GM21717 (cell line): ENCODE measurements around the gene ZNF446.
"Not testable (repeated sequence)": the region's sequence is repeated elsewhere in the genome, so short reads cannot be mapped to it uniquely, and the experiment has no call there.

Source experiments
- ATAC-seq: cut with Tn5 transposase; IDR thresholded peaks from one replicate; pipeline ENCODE4 v1.9.1; 2021; ENCODE audit warnings: mild to moderate bottlenecking, moderate library complexity; ENCODE audit not compliant: unreplicated experiment

ZNF446 gene

GRCh38 chr19:58475714-58476497 is at the start of gene ZNF446:
Gene ZNF446 (plus strand): TSS chr19:58476352. CDS start chr19:58477219, 867 bp downstream.
- ATAC-seq, result peak; percentile 77

- ATAC-seq, result no peak
Observed at GRCh38 chr19:58428617-58429016, 47.5 kb upstream of the ZNF446 start.

- ATAC-seq, result no peak
Observed at GRCh38 chr19:58429745-58430144, 46.4 kb upstream of the ZNF446 start.

- ATAC-seq, result no peak
Observed at GRCh38 chr19:58434217-58434616, 41.9 kb upstream of the ZNF446 start.

- peak; percentile 91 for ATAC-seq
Observed at GRCh38 chr19:58439576-58440554, 36.3 kb upstream of the ZNF446 start, which contains the start of gene ZNF132. Gene ZNF132 (minus strand): TSS chr19:58440153. CDS start chr19:58439821, 332 bp downstream.

- no peak for ATAC-seq
Observed at GRCh38 chr19:58440556-58440955, 35.6 kb upstream of the ZNF446 start.

- ATAC-seq, result not testable (repeated sequence)
Observed at GRCh38 chr19:58442986-58443385, 33.2 kb upstream of the ZNF446 start.

- not testable (repeated sequence) for ATAC-seq
Observed at GRCh38 chr19:58448860-58449259, 27.3 kb upstream of the ZNF446 start.

GRCh38 chr19:58449980-58450379 is 26.2 kb upstream of the ZNF446 start:
- not testable (repeated sequence) for ATAC-seq

GRCh38 chr19:58450856-58451357 is 25.2 kb upstream of the ZNF446 start:
- peak; percentile 11 for ATAC-seq

GRCh38 chr19:58451358-58452101 is 24.6 kb upstream of the ZNF446 start, which contains the start of gene ZNF324B:
Gene ZNF324B (plus strand): TSS chr19:58451622. CDS start chr19:58453702, 2,080 bp downstream.
- ATAC-seq, result peak; percentile 86

GRCh38 chr19:58453743-58454142 is 22.4 kb upstream of the ZNF446 start:
- ATAC-seq, result no peak

- ATAC-seq, result no peak
Observed at GRCh38 chr19:58455306-58455705, 20.8 kb upstream of the ZNF446 start.

GRCh38 chr19:58456111-58456510 is 20.0 kb upstream of the ZNF446 start:
- no peak for ATAC-seq

GRCh38 chr19:58460039-58460438 is 16.1 kb upstream of the ZNF446 start:
- no peak for ATAC-seq

- peak; percentile 9 for ATAC-seq
Observed at GRCh38 chr19:58466089-58466759, 9.9 kb upstream of the ZNF446 start.

- ATAC-seq, result peak; percentile 83
Observed at GRCh38 chr19:58466760-58467589, 9.2 kb upstream of the ZNF446 start, which contains the start of gene ZNF324. Gene ZNF324 (plus strand): TSS chr19:58467080. CDS start chr19:58469186, 2,106 bp downstream.

- ATAC-seq, result no peak
Observed at GRCh38 chr19:58468216-58468839, 7.8 kb upstream of the ZNF446 start.
